GF-D8 (cell line): ENCODE results near the gene CCDC12.

Experiments used
- DNase-seq: peaks from one replicate; lab custom pipeline; 2025; lab: John Stamatoyannopoulos, UW

Gene CCDC12

DNA sequence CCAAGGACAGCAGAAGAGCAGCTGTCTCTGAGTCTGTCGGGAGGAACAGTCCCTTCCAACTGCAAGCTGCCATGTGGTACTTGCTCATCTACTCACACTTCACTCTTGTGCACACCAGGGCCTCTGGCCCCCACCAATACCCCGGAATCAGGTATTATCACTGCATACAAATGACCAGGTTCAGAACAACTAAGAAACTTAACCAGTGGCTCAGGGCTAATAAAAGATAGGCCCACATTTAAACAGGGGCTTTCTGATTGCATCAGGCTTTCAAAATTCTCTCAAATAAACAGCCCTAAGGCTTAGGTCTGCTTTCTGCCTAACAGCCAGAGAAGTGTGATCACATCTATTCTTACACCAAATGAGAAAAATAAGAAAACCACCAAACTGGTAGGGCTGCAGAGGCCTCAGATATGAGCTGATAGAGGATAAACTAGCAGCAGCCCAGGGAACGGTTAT lies 20.7 kb downstream of the CCDC12 start:
- DNase-seq: no peak

DNA sequence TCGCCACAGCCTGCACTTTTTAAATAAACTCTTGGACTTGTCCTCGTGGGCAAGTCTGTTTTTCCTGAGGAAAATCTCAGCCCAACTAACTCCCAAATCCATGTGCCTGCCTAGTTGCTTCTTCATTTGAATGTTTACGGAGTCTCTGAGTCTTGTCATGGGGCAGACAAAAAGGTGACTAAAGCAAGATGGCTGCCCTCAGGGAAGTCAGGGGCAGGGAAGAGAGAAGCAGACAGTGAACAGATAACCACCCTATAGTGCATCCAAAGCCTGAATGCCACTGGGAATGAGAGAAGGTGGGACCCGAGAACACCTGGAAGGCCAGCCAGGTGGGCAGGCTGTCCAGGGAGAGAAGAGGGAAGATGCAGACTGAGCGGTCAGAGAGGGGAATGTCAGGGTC lies 21.4 kb downstream of the CCDC12 start:
- DNase-seq: no peak

DNA sequence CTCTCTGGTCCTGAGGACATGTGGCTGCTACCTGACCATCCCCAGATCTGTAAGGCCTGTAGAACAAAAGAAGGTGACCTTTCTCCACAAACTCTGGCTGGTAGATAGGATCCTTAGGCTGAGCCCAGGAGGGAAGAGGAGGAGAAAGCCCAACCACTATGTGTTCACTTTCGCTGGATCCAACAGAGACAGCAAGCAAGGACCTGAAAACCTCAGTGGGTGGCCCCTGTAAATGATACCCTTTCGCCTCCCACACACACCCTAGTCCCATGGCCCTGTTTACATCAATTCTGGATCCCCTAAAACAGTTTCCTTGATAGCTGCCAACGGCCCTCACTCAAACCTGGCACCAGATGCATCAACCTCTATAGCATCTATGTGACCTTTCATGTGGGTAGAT lies 22.4 kb downstream of the CCDC12 start:
- DNase-seq: no peak

DNA sequence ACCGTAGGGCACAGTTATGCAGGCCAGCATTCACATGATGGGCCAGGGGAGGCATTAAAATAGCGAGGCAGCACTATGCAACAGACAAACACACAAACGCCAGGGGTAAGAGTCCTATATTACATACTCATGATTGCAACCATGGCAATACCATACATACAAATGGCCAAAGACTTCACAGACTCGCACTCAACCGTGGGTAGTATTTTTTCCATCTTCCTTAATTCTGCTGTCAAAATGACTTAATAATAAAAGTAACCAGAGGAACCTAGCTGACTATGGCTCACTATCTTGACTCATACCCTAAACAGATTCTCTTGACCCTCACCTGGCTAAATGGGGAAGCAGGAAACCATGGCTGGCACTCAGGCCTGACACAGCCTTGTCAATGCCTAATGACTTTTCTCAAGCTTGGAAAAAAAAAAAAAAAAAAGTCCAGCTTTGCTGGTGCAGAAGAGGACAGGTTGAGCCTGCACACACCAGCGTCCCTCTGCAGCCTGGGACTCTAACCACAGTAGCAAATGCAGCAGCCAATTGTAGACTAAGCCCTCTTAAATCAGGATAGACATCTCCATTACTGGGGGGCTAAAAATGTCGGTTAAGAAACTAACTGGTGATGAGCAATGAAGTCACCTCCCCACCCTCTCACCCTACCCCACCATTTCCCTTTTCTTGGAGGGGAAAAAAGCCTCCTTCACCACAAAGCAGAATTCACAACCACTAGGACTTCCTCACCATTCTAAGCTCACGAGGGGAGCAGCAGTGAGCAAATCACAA lies 23.1 kb downstream of the CCDC12 start:
- peak; percentile 79 for DNase-seq

DNA sequence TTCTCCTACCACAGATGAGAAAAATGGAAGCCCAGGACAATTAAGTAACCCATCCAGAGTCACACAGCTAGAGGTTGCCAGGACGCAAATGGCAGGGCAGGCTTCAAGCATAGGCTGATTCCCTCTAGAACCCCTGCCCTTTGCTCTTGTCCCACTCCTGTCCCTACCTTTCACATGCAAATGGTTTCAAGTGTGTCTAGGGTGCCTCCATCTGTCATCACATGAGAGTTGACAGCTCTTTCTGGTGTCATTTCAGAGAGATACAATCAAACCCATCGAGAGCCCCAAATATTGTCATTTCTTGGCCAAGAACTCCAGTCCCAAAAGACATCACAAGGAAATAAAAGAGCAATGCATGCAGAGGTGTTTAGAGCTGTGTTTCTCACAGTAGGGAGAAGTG lies 23.7 kb downstream of the CCDC12 start:
- no peak for DNase-seq

DNA sequence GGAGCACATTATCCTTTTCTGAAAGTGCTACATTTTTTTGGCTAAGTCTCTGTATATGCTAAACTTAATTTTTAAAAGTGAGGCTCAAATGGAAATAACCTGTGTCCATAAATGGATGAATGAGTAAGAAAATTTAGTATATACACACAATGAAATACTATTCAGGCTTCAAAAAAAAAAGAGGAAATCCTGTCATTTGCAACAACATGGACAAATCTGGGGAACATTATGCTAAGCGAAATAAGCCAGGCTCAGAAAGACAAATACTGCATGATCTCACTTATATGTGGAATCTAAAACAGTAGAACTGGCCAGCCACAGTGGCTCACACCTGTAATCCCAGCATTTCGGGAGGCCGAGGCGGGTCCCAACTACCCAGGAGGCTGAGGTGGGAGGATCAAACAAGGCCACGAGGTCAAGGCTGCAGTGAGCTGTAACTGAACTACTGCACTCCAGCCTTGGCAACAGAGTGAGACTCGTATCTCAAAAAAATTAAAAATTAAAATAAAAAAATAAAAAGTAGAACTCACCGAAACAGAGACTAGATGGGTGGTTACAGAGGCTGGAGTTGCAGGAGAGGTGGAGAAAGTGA lies 25.8 kb downstream of the CCDC12 start:
- DNase-seq: no peak

DNA sequence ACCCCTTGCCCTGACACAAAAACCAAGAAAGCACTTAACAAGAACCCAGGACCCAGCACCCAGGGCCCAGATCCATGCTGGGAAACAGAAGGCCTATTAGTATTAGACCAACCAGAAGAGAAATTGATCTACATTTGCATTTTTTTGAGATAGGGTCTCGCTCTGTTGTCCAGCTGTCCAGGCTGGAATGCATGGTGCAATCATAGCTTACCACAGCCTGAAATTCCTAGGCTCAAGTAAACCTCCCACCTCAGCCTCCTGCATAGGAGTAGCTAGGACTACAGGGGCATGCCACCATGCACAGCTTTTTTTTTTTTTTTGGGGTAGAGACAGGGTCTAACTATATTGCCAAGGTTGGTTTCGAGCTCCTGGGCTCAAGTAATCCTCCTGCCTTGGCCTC lies 26.4 kb downstream of the CCDC12 start:
- DNase-seq: no peak

DNA sequence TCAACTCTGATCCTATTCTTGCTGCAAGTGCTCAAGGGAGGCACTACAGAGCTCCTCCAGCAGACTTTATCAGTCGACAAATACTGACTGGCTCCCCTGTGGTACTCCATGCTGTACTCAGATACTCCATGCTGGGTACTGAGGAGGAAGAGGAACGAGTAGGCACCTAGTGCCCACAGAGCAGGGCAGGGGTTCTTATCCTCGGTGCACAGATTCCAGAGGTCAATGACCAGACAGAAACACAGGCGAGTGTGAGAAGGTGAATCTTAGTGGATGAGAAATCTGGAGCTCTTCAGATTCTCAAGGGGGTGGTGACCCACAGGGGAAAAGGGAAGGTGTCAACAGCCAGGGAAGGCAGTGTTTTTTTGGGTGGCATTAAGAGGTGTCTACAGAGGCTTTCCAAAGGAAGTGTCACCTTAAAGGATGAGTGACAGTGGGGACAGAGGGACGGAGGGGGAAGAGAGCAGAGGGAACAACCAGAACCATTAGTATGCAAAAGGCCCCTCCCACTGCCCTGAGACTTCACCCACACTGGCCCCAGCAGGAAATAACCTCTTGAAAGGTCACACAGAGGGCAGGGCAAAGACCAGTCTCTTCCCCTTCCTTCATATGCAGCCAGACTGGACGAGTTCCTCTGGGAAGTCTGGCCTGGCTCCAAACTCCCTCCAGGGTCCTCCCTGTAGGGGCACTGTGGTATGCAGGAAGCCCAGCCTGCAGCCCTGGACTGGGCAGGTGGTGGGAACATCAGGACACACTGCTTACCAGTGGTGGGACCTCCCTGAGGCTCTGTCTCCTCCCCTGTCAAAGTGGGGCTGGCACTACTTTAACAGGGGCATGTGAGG lies 27.5 kb downstream of the CCDC12 start:
- DNase-seq: peak; percentile 18

DNA sequence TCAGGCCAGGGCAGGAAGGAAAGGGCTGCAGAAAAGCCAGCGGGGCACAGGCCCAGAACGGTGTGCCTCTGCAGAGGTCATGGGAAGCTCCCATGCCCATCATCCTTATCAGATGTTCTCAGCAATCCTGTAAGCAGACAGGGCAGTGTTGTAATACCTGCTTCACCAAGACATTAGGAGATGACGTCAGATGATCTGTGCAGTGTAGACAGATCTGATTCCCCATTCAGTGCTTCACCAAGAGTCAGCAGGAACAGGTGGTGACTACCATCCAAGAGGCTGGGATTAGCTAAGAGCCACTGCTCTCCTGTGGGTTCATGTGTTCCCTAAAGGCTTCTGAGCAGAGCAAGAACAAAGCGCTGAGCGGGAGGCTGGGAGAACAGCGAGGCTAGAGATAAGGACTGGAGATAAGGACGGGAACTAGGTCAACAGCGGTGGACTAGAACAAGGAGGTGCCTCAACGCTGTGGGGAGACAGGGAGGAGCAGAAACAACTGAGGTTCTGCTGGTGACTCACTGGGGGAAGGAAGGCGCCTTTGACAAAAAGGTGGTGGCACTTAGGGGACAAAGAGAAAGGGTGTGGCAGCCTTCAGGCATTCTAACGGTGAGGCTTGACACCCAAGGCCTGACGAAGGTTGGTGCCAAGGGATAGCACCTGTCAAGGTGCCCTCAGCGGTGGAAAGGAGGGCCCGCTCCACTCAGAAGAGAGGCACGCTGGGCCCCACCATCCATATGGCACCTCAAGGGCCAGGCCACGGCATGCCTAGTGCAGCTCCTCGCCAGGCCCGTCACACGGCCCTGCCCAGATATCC lies 28.4 kb downstream of the CCDC12 start:
- DNase-seq: peak; percentile 93

DNA sequence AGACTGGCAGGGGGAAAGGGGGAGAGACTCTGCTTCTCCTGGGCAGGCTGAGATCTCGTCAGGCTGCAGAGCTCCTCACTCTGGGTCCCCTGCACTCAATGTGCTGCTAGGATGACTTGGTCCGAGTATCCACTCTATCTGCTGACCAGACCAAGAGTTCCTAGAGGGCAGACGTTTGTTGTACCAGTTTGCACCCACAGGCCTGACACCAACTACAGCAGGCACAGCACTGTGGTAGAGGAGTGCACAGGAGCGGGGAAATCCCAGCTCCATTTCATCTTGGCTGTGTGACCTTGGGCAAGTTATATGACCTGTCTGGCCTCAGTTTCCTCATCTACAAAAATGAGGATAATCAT lies 29.0 kb downstream of the CCDC12 start:
- no peak for DNase-seq

DNA sequence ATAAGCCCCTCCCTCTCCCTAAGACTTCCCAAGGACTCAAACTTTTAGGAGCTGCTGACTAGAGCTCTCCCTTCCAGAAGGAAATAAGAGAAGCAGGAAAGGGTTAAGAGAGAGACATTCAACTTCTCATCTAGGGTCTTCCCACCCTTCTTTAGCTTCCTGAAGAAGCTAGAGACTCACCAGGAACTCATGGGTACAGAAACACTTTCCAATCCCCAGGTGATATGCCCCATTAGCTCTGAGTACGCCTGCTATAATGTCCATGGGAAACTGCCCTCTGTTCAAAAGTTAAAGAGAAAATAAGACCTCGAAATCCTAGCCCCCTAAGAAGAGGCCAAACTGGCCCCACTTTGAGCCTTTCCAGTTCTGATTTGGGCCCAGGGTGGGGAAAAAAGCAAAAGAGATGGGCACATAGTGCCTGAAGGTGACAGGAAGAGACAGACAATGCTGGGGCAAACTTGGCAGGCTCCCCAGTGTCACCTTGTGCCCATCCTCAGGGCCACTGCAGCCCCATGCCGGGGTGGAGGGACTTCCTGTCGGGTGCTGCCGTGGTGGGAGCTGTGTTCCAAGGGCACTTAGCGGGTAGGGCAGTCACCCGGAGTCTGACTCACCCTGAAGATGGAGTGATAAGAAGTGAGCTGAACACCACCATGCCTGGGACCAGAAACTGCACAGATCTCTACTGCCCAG lies 29.5 kb downstream of the CCDC12 start:
- peak; percentile 36 for DNase-seq

DNA sequence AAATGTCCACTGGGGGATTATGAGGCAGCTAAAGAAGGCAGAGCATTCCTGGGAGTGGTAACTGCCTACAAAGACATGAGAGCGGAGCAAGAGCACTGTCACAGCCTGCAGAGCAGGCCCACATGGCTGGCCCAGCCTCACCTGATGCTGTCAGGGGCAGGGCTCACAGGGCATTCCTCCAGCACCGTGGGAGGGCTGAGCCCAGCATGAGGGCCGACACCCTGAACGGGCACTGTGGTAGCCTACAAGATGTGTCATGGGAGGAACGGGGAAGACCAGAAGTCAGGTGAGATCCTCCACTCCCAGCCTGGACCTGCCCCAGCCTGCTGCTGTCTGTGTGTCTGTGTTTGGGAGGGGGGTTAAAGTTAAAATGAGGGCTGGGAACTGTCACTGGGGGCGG lies 30.1 kb downstream of the CCDC12 start:
- DNase-seq: no peak

DNA sequence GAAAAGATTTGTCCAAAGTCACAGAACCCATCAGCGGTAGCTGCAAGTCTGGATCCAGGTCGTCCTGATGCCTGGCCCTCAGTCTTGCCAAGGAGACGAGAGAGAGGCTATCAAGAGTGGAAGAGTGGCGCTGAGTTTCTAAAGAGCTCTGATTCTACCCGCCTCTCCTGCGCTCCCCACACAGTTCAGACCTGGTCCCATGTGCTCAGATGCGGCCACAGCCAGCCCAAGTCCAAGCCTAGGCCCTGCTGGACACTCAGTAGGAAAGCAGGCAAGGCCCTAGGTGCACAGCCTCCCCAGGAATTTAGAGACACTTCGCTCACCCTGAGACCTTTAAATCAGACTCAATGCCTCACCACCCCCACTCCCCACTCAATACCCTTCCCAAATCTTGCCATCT lies 32.4 kb downstream of the CCDC12 start:
- no peak for DNase-seq

DNA sequence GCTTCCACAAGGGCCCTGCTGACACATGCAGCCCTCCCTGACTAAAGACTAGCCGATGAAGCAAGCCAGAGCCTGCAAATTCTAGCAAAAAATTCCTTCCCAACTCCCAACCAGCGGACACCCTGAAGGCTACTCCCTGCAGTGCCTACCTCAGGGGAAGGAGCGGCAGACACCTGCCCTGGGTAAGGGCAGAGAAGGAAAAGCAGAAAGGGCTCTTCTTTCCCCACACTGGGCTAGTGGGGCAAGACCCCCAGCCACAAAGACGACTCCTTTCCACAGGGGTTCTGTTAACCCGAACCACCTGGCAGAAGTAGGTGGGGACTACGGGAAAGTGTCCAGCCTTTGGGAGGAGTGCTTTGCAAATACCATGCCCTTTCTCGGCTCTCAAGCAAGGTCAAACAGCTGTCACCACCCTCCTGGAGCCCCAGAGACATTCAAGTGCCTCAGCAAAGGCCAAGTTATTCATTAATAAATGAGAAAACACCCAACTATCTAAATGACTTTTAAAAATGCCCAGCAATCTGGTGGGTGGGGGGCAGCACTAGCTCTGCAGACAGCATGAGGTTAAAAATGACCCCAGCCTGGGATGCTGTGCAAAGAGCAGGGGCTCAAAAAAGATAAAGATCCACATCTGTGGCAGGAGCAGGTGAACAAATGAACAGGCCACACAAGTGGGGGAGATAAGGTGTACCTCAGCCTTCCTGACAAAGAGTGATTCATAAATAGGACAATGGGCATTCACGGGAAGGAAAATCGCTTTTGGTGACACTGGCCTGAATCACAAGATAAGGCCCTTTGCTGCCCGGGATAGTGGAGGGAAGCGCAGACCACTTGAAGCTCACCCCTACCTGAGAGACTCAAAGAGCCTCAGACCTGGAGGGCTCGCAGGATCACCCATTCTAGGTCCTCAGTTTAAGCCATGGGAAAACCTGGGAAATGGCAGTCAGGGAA lies 33.0 kb downstream of the CCDC12 start:
- DNase-seq: no peak

DNA sequence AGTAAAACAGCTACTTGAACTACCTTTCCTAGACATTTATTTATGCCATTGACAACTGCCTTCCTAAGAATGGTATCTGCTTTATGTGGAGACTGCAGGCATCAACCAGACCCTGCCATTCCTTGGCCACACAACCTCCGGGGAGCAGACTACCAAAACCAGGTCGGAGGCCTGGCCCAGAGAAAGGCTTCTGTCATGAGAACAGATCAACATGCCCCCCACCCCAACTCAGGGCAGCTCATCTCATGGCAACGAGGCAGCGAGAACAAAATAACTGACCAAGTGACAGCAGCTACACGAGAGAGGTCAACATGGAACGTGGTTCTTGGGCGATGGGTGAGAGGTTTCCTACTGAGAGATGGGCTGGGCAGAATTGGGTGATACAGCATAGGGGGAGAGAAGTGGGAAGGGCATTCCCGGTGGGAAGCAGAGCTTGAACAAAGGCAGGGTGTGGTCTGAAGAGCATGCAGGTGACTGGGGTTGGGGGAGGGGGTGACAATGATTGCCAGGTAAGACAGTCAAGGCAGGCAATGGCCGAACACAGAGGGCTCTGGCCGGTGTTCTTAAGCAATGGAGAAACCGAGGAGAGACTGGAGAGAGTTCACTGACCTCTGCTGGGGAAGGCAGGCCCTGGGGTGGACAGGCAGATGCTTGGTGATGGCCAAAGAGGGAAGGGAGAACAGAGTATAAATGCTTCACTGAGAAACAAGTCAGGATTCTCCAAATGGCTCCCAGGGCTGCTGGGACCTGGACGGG lies 33.9 kb downstream of the CCDC12 start:
- DNase-seq: no peak

DNA sequence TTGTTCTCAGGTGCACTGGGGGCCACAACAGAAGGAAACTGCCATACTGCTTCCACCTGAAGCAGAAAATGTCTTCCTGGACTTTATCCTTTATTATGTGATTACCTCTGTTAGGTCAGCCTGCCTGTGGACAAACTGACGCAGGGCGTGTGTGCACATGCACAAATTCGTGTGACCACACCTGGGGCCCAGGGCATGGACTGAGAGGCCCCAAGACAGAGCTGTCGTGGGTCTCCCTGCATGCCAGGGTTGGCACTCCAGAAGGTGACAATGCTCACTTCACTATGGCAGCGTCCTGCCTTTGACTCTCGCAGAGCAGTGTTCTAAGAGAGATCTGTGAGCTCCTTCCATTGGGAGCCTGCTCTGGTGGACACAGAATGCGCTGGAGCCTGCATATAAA lies 34.5 kb downstream of the CCDC12 start:
- DNase-seq: no peak

DNA sequence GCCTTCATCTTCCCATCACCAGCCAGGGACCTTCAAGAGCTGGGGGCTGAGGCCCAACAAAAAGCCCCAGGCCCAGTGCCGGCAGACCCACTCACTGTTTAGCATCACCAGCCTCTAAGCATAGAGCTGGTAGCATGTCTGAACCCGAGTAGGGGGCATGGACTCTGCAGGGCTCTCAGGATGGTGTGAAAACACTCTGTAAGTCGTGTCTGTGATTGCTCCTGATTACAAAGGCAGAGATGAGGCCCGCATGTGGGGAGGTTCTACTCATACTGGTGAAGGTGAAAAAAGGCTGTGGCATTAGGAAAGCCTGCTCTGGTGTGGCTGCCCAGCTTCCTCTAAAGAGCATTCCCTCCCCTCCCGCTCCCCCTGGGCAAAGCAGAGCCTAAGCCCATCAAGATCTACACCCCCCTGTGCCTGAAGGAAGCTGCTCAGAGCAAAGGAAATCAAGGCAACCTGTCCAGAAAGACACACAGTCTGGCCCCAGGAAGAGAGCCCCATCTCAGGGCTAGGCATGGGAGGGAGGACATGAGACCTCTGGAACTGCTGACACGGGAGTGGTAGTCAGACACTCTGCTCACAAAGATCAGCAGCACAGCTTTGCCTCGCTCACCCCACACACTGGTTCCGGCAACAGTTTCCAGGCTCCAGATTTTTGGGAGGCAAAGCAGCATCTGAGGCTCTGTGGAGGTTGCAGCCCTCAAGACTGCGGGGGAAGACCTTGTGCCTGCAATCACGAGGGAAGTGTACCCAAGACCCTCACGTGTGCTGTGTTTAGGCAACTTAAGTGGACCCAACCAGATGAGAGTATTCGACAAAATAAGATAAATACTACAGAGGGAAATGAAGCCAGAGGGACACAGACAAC lies 36.7 kb downstream of the CCDC12 start:
- no peak for DNase-seq

DNA sequence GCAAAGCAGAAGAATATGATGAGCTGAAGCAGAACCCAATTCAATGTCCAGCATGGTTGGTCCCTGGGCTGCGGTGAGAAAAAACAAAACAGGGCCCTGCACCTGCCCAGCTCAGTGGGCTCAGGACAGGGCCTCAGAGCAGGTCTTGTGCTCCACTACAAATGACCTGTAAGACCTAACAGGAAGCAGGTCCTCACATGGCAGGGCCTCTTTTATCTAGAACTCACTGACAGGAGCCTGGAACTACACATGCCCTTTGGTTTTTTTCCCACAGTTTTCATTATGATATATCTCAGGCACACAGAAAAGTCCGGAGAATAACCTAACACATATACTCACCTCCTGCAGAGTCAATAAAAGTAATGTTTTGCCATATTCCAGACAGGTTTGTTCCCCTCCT lies 38.4 kb downstream of the CCDC12 start:
- no peak for DNase-seq
